ENCODE data around the gene DNAJC4. TPM values are rescaled to one million over a fixed set of nuclear protein-coding genes. Genes with fewer than 3 reads are reported as not detected.

Gene DNAJC4
- polyA plus RNA-seq, 3 donors = 25.5 to 78.9 (median 32.5) TPM

DNA sequence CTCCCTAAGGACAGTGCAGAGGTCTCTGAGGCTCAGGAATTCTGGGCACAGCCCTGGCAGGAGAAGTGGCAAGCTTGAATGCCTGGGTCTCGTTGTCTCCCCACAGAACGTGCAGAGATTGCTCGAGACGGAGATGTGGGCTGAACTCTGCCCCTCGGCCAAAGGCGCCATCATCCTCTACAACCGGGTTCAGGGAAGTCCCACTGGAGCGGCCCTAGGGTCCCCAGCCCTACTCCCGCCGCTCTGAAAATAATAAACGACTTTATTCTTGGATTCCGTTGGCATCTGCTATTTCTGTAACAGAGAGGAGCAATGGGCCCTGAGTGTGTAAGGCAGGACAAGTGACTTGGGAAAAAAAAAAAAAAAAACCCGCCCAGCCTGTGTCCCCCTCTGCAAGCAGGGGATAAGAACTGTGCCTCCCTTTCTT, 591 bp upstream of the DNAJC4 start:
- DNase-seq = no peak
- Histone ChIP-seq H4K20me1 (ENCODE audit: insufficient read depth, low read length) (peaks cover 7% of the 10 kb centered on the region), H3K27me3 (ENCODE audit: control insufficient read depth in 2 of 2, insufficient read depth in 2 of 2, low read length in 2 of 2) (peaks cover 0 to 7% of the 10 kb centered on the region in 2 donors), H3K4me3 (replicated peaks in 1 of 3; ENCODE audit: low read depth in 2 of 3, low read length in 3 of 3) (peak overlapping the region; percentile 67 to 83 (median 82)), H3K9me3 (replicated peaks in 1 of 2; ENCODE audit: control insufficient read depth in 1 of 2, insufficient read depth in 1 of 2, low read length in 2 of 2) (no peaks in the 10 kb centered on the region), H3K79me2 (ENCODE audit: insufficient read depth, low read length) (peaks cover 38% of the 10 kb centered on the region), H2AFZ (ENCODE audit: insufficient read depth, low read depth, low read length, poor library complexity, severe bottlenecking) (peak overlapping the region; percentile 71), H3K4me1 (ENCODE audit: control insufficient read depth in 1 of 2, insufficient read depth in 2 of 2, low read length in 2 of 2) (peaks cover 55 to 73% of the 10 kb centered on the region in 2 donors), H3K27ac (ENCODE audit: low read depth in 1 of 2, low read length in 2 of 2) (peak overlapping the region; percentile 88 to 89), H3K36me3 (replicated peaks in 1 of 2; ENCODE audit: control insufficient read depth in 1 of 2, insufficient read depth in 2 of 2, low read length in 2 of 2) (no peaks in the 10 kb centered on the region), H3K4me2 (replicated peaks; ENCODE audit: extremely low read depth, low read length, poor library complexity, severe bottlenecking) (peak overlapping the region; percentile 98), H3K9ac (ENCODE audit: insufficient read depth, low read length, poor library complexity, severe bottlenecking) (peak overlapping the region; percentile 79)
- WGBS (ENCODE audit: insufficient coverage) = 48% methylated on average over 8 of the region's 13 CpGs
- Mint-ChIP-seq H3K4me1 (peaks cover 53% of the 10 kb centered on the region), H3K4me3 (peak overlapping the region; percentile 87 to 92), H3K27ac (peak overlapping the region; percentile 87 to 96 (median 93)), H3K36me3 (peaks cover 6 to 28% of the 10 kb centered on the region in 2 donors), H3K9me3 (peaks cover 0 to 8% (median 2%) of the 10 kb centered on the region in 7 donors), H3K27me3 (ENCODE audit: low read depth in 3 of 3) (peaks cover 10 to 15% (median 14%) of the 10 kb centered on the region in 3 donors)
- TF ChIP-seq, protein P1, sequence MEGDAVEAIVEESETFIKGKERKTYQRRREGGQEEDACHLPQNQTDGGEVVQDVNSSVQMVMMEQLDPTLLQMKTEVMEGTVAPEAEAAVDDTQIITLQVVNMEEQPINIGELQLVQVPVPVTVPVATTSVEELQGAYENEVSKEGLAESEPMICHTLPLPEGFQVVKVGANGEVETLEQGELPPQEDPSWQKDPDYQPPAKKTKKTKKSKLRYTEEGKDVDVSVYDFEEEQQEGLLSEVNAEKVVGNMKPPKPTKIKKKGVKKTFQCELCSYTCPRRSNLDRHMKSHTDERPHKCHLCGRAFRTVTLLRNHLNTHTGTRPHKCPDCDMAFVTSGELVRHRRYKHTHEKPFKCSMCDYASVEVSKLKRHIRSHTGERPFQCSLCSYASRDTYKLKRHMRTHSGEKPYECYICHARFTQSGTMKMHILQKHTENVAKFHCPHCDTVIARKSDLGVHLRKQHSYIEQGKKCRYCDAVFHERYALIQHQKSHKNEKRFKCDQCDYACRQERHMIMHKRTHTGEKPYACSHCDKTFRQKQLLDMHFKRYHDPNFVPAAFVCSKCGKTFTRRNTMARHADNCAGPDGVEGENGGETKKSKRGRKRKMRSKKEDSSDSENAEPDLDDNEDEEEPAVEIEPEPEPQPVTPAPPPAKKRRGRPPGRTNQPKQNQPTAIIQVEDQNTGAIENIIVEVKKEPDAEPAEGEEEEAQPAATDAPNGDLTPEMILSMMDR (IDR thresholded peaks at IDR 0.05) = no peak
- intact Hi-C loops (cut with micrococcal nuclease) = no loop called here

- Histone ChIP-seq H3K27ac (ENCODE audit: low read depth in 1 of 2, low read length in 2 of 2) (peak overlapping the region; percentile 88 to 89), H4K20me1 (ENCODE audit: insufficient read depth, low read length) (no peaks in the 10 kb centered on the region), H3K4me3 (replicated peaks in 1 of 3; ENCODE audit: low read depth in 2 of 3, low read length in 3 of 3) (peak overlapping the region; percentile 67 to 83 (median 82)), H3K4me1 (ENCODE audit: control insufficient read depth in 1 of 2, insufficient read depth in 2 of 2, low read length in 2 of 2) (peaks cover 50 to 73% of the 10 kb centered on the region in 2 donors), H3K36me3 (replicated peaks in 1 of 2; ENCODE audit: control insufficient read depth in 1 of 2, insufficient read depth in 2 of 2, low read length in 2 of 2) (no peaks in the 10 kb centered on the region), H3K27me3 (ENCODE audit: control insufficient read depth in 2 of 2, insufficient read depth in 2 of 2, low read length in 2 of 2) (peaks cover 0 to 7% of the 10 kb centered on the region in 2 donors), H3K9ac (ENCODE audit: insufficient read depth, low read length, poor library complexity, severe bottlenecking) (peak overlapping the region; percentile 79), H3K79me2 (ENCODE audit: insufficient read depth, low read length) (peaks cover 30% of the 10 kb centered on the region), H2AFZ (ENCODE audit: insufficient read depth, low read depth, low read length, poor library complexity, severe bottlenecking) (peak overlapping the region; percentile 71), H3K9me3 (replicated peaks in 1 of 2; ENCODE audit: control insufficient read depth in 1 of 2, insufficient read depth in 1 of 2, low read length in 2 of 2) (no peaks in the 10 kb centered on the region), H3K4me2 (replicated peaks; ENCODE audit: extremely low read depth, low read length, poor library complexity, severe bottlenecking) (peak overlapping the region; percentile 98)
- peak overlapping the region; percentile 87 to 96 (median 93) for H3K27ac Mint-ChIP-seq
- H3K9me3 Mint-ChIP-seq = peaks cover 0 to 8% (median 2%) of the 10 kb centered on the region in 7 donors
- H3K36me3 Mint-ChIP-seq = peaks cover 6 to 28% of the 10 kb centered on the region in 2 donors
- peak; percentile 45 to 56 (median 50) for DNase-seq
- H3K27me3 Mint-ChIP-seq (ENCODE audit: low read depth in 3 of 3) = peaks cover 11 to 21% (median 17%) of the 10 kb centered on the region in 3 donors
- TF ChIP-seq, protein P1 (IDR thresholded peaks at IDR 0.05) = no peak
- intact Hi-C loops (cut with micrococcal nuclease) = no loop called here
- peaks cover 53% of the 10 kb centered on the region for H3K4me1 Mint-ChIP-seq
- whole genome bisulfite sequencing (ENCODE audit: insufficient coverage) = 0% methylated on average over 2 of the region's 8 CpGs
- H3K4me3 Mint-ChIP-seq = peak overlapping the region; percentile 87 to 92
Measured at GRCh38 chr11:64230985-64231365, 627 bp downstream of the DNAJC4 start.
